Endothelial cell (in vitro differentiated cells): ENCODE results near the gene ARL9. TPM values are rescaled to one million over a fixed set of nuclear protein-coding genes. Genes with fewer than 3 reads are reported as not detected.
A peak's percentile ranks its signal among the peaks of the same experiment; 100 is the strongest.
"Not testable (repeated sequence)": the region's sequence is repeated elsewhere in the genome, so short reads cannot be mapped to it uniquely, and the experiment has no call there.

ENCODE experiments used
- DNase-seq: peaks from one replicate; pipeline ENCODE4 v3.0.0; 2021; ENCODE audit warnings: low spot score
- H3K27ac Mint-ChIP-seq: one replicate; pipeline ENCODE4 v1.8.0; 2021; ENCODE audit warnings: mixed read lengths, inconsistent platforms; ENCODE audit not compliant: unreplicated experiment
- H3K27me3 Mint-ChIP-seq: one replicate; pipeline ENCODE4 v1.8.0; 2021; ENCODE audit warnings: mild to moderate bottlenecking, moderate library complexity, mixed read lengths, inconsistent platforms; ENCODE audit not compliant: unreplicated experiment
- H3K36me3 Mint-ChIP-seq: one replicate; pipeline ENCODE4 v1.8.0; 2021; ENCODE audit warnings: mild to moderate bottlenecking, low read depth, mixed read lengths, inconsistent platforms; ENCODE audit not compliant: unreplicated experiment
- H3K4me1 Mint-ChIP-seq: one replicate; pipeline ENCODE4 v1.8.0; 2021; ENCODE audit warnings: mild to moderate bottlenecking, mixed read lengths, inconsistent platforms; ENCODE audit not compliant: unreplicated experiment
- H3K4me3 Mint-ChIP-seq: one replicate; pipeline ENCODE4 v1.8.0; 2021; ENCODE audit warnings: mild to moderate bottlenecking, mixed read lengths, inconsistent platforms; ENCODE audit not compliant: unreplicated experiment
- H3K9me3 Mint-ChIP-seq: one replicate; pipeline ENCODE4 v1.8.0; 2021; ENCODE audit warnings: mixed read lengths, inconsistent platforms; ENCODE audit not compliant: unreplicated experiment
- total RNA-seq: library from RNA; stranded (reverse); fragmentation: NEBNext Ultra II Directional; extraction: Animal tissue kit (Norgen Biotek cat#: 25700); gene quantifications from one replicate; pipeline ENCODE4 v1.2.1, GENCODE V29; 2021; ENCODE audit not compliant: unreplicated experiment
- TF ChIP-seq, protein P1 (sequence below): fragments of 200-600 bp; sonication (generic); IDR thresholded peaks from one replicate; pipeline ENCODE4 v1.5.0; 2021; ENCODE audit warnings: antibody characterized with exemption; ENCODE audit not compliant: unreplicated experiment

The ARL9 gene
- total RNA-seq, 1 donor from 2014 or later: not detected

DNA sequence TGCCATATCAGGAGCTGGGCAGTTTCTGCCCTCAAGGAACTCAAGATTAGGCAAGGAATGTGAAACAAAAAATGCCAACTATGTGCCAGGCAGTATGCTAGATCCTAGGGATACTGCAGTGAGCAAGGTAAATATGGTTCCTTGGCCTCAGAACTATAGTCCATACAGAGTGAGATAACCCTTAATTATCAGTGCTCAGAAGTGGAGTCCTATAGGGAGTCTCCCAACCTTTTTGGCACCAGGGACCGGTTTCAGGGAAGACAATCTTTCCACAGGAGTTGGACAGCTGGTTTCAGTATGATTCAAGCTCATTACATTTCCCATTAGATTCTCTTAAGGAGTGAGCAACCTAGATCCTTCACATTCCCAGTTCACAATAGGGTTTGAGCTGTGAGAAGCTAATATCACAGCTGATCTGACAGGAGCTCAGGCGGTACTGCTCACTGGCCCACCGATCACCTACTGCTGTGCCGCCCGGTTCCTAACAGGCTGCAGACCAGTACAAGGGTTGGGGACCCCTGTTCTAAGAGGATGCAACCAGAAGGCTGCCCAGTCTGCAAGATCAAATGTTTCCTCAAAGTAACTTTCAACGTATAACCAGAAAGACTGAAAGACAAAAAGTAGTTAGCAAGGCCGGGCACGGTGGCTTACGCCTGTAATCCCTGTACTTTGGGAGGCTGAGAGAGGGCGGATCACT, 39.8 kb upstream of the ARL9 start:
- Mint-ChIP-seq H3K9me3 (no peaks in the 10 kb centered on the region), H3K36me3 (peaks cover 17% of the 10 kb centered on the region), H3K4me3 (peak overlapping the region; percentile 98), H3K27ac (peak overlapping the region; percentile 96), H3K4me1 (peaks cover 53% of the 10 kb centered on the region), H3K27me3 (peaks cover 12% of the 10 kb centered on the region)
- no peak for DNase-seq
- TF ChIP-seq, protein P1, sequence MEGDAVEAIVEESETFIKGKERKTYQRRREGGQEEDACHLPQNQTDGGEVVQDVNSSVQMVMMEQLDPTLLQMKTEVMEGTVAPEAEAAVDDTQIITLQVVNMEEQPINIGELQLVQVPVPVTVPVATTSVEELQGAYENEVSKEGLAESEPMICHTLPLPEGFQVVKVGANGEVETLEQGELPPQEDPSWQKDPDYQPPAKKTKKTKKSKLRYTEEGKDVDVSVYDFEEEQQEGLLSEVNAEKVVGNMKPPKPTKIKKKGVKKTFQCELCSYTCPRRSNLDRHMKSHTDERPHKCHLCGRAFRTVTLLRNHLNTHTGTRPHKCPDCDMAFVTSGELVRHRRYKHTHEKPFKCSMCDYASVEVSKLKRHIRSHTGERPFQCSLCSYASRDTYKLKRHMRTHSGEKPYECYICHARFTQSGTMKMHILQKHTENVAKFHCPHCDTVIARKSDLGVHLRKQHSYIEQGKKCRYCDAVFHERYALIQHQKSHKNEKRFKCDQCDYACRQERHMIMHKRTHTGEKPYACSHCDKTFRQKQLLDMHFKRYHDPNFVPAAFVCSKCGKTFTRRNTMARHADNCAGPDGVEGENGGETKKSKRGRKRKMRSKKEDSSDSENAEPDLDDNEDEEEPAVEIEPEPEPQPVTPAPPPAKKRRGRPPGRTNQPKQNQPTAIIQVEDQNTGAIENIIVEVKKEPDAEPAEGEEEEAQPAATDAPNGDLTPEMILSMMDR: no peak

DNA sequence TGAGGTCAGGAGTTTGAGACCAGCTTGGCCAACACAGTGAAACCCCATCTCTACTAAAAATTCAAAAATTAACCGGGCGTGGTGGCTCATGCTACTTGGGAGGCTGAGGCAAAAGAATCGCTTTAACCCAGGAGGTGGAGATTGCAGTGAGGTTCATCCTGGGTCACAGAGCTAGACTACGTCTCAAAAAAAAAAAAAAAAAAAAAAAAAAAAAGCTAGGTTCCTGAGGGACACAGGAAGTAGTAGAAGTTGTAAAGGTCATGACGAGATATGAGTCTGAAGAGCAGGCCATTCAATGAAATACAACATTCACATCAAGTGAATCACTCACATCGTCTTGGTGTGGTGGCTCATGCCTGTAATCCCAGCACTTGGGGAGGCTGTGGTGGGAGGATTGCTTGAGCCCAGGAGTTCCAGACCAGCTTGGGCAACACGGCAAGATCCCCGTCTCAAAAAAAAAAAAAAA, 39.3 kb upstream of the ARL9 start:
- Mint-ChIP-seq H3K27ac (peak overlapping the region; percentile 96), H3K27me3 (peaks cover 12% of the 10 kb centered on the region), H3K4me1 (peaks cover 53% of the 10 kb centered on the region), H3K4me3 (peak overlapping the region; percentile 98), H3K36me3 (peaks cover 17% of the 10 kb centered on the region)
- H3K9me3 Mint-ChIP-seq, DNase-seq: not testable (repeated sequence)

DNA sequence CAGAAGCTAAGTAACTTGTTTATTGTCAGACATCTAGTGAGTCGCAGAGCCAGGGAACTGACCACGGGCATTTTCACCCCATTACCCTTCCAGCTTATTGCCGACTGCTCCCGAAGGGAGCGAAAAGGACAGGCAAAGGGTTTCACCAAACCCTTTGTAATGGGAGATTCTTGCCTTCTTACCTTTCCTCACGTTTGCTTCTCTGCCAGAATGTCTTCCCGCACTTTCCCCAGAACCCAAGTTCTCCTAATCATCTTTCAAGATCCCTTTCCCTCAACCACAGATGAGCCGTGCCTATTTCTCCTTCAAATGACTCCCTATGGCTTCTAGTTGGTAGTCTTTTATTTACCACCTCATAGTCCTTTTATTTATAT, 38.7 kb upstream of the ARL9 start:
- DNase-seq: no peak
- peaks cover 16% of the 10 kb centered on the region for H3K36me3 Mint-ChIP-seq
- peaks cover 53% of the 10 kb centered on the region for H3K4me1 Mint-ChIP-seq
- H3K27ac Mint-ChIP-seq: peak overlapping the region; percentile 96
- TF ChIP-seq, protein P1: no peak
- H3K9me3 Mint-ChIP-seq: no peaks in the 10 kb centered on the region
- H3K27me3 Mint-ChIP-seq: peaks cover 12% of the 10 kb centered on the region
- H3K4me3 Mint-ChIP-seq: peak overlapping the region; percentile 98

DNA sequence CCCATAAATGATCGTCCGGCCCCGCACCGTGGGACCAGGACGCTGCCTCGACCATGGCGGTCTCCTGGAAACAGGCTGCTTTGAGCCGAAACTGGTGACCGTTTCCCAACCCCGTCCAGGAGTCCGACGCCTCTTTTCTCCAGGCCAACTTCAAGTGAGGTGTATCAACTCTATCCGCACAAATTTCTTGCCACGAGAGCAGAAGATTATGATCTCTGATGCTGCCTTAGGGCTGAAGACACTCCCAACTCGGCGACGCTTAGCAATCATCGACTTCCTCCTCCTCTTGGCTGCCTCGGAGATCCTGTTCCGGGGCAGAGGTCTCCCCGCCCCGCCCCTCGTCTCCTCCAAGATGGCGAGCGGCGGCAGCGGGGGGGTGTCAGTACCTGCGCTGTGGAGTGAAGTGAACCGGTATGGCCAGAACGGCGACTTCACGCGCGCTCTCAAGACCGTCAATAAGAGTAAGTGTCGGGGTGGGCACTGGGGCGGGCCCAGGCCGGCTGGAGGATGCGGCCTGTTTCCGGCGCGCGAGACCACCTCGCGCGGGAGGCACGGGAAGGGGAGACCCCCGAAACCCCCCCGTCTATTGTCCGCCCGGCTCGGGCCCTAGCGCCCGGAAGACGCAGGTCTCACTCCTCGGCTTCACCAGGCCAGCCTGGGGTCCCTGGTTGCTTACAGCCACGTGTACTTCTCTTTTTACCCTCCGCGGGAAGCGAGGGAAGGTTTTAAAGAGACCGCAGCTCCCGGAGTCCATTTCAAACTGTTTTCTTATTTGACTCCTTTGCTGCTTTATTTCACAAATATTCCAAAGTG, 38.1 kb upstream of the ARL9 start, which contains the start of gene SRP72:
Gene SRP72 (plus strand): TSS at position 334 of the 813 bp plus-strand sequence. CDS start 19 bp downstream, at position 353.
- peak within 1 kb of the TSS; percentile 97 for H3K27ac Mint-ChIP-seq
- DNase-seq: peak; percentile 88
- H3K36me3 Mint-ChIP-seq: peaks cover 10% of the 10 kb centered on the region
- H3K27me3 Mint-ChIP-seq: peaks cover 12% of the 10 kb centered on the region
- H3K9me3 Mint-ChIP-seq: no peaks in the 10 kb centered on the region
- peak within 1 kb of the TSS; percentile 98 for H3K4me3 Mint-ChIP-seq
- TF ChIP-seq, protein P1: no peak
- peaks cover 53% of the 10 kb centered on the region for H3K4me1 Mint-ChIP-seq

DNA sequence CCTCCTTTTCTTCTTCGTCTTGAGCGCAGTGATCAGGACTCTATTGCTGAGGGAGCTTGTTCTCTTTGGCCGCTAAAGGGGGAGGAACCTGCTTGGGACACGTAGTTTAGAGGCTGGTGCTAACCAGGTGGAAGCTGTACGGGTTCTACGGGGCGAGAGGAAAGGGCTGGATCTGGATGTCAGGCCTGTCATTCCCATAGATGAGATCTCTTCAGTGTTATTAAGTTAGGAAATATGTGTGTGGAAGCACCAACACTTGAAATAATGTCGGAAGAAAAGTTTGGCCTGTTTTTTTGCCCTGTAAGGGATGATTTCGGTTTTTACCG, 37.5 kb upstream of the ARL9 start:
- H3K4me1 Mint-ChIP-seq: peaks cover 53% of the 10 kb centered on the region
- peaks cover 10% of the 10 kb centered on the region for H3K36me3 Mint-ChIP-seq
- peaks cover 12% of the 10 kb centered on the region for H3K27me3 Mint-ChIP-seq
- DNase-seq: peak; percentile 29
- H3K27ac Mint-ChIP-seq: peak overlapping the region; percentile 97
- TF ChIP-seq, protein P1: no peak
- H3K9me3 Mint-ChIP-seq: no peaks in the 10 kb centered on the region
- H3K4me3 Mint-ChIP-seq: peak overlapping the region; percentile 98
